A673 (cell line): ENCODE measurements around the gene S1PR4. TPM values are rescaled to one million over a fixed set of nuclear protein-coding genes. Genes with fewer than 3 reads are reported as not detected.

Experiments
- BruUV-seq: library from RNA; stranded (reverse); fragments of 400-500 nt; replicated peaks from 2 replicates; lab custom pipeline; 2021; lab: Mats Ljungman, UMichigan
- CTCF ChIA-PET: fragments of 300-600 bp; sonication (Branson Sonifier 250); formaldehyde crosslinking; loops from one replicate; lab custom pipeline; 2022; ENCODE audit warnings: antibody characterized with exemption; lab: Charles Lee
- POLR2A ChIA-PET: fragments of 300-600 bp; sonication (Branson Sonifier 250); formaldehyde crosslinking; loops from one replicate; lab custom pipeline; 2022; ENCODE audit warnings: antibody characterized with exemption; ENCODE audit not compliant: low non-redundant PET; lab: Charles Lee
- DNase-seq: peaks from one replicate; pipeline ENCODE4 v3.0.0-alpha.2; 2015; ENCODE audit warnings: low spot score
- H3K27ac ChIP-seq: fragments of 200-600 bp; sonication (generic); 2 replicates; pipeline ENCODE4 v1.5.1; 2016; ENCODE audit warnings: mixed run types, low read depth, mild to moderate bottlenecking, mixed read lengths, antibody characterized with exemption, low read length; ENCODE audit not compliant: poor library complexity, severe bottlenecking
- H3K27me3 ChIP-seq: fragments of 200-600 bp; sonication (generic); replicated peaks from 2 replicates; pipeline ENCODE4 v1.6.1; 2017; ENCODE audit warnings: mixed run types, low read depth, mild to moderate bottlenecking, mixed read lengths, antibody characterized with exemption, low read length; ENCODE audit not compliant: insufficient read depth, poor library complexity
- H3K36me3 ChIP-seq: fragments of 200-600 bp; sonication (generic); 2 replicates; pipeline ENCODE4 v1.6.1; 2016; ENCODE audit warnings: mixed run types, mild to moderate bottlenecking, mixed read lengths, antibody characterized with exemption, low read length; ENCODE audit not compliant: insufficient read depth, poor library complexity, severe bottlenecking
- H3K4me1 ChIP-seq: fragments of 200-600 bp; sonication (generic); 2 replicates; pipeline ENCODE4 v1.6.1; 2017; ENCODE audit warnings: mixed run types, mild to moderate bottlenecking, mixed read lengths, antibody characterized with exemption, low read length; ENCODE audit not compliant: insufficient read depth, poor library complexity, severe bottlenecking
- H3K4me3 ChIP-seq: fragments of 200-600 bp; sonication (generic); 2 replicates; pipeline ENCODE4 v1.5.1; 2016; ENCODE audit warnings: low read depth, mixed run types, mild to moderate bottlenecking, mixed read lengths, low read length; ENCODE audit not compliant: poor library complexity, severe bottlenecking
- H3K9me3 ChIP-seq: fragments of 200-600 bp; sonication (generic); 2 replicates; pipeline ENCODE4 v1.6.1; 2016; ENCODE audit warnings: mixed run types, low read depth, mild to moderate bottlenecking, mixed read lengths, antibody characterized with exemption, low read length; ENCODE audit not compliant: poor library complexity, severe bottlenecking
- EZH2 ChIP-seq: fragments of 200-600 bp; sonication (generic); IDR thresholded peaks from 2 replicates; pipeline ENCODE4 v1.6.1; 2017; ENCODE audit warnings: borderline replicate concordance, low read depth, mild to moderate bottlenecking, mixed read lengths, antibody characterized with exemption, low read length; ENCODE audit not compliant: poor library complexity, severe bottlenecking
- intact Hi-C: fragments of 100-400 bp; cut with micrococcal nuclease; formaldehyde crosslinking; loops from one replicate; pipeline ENCODE4 v1.10.0; 2022; ENCODE audit not compliant: unreplicated experiment
- total RNA-seq: library from RNA; stranded (reverse); gene quantifications from 2 replicates; pipeline ENCODE4 v1.2.3, GENCODE V29; 2021
- TF ChIP-seq, protein P1 (sequence below): fragments of 300-800, 200-600 bp; sonication (generic); conservative IDR thresholded peaks from 2 replicates; pipeline ENCODE4 v1.5.1; 2017; ENCODE audit warnings: low read depth, mild to moderate bottlenecking, antibody characterized with exemption, low read length, moderate library complexity, mixed read lengths

Gene S1PR4
- total RNA-seq, 1 experiment from 2014 or later = not detected

GRCh38 chr19:3193256-3194105, 14.9 kb downstream of the S1PR4 start:
- ChIA-PET CTCF (no interaction called here), POLR2A (no interaction called here)
- BruUV-seq = no TSS peak
- no peak overlapping the region for H3K4me3 ChIP-seq
- H3K4me1 ChIP-seq = no peaks in the 10 kb centered on the region
- no peaks in the 10 kb centered on the region for H3K27me3 ChIP-seq
- H3K9me3 ChIP-seq = no peaks in the 10 kb centered on the region
- TF ChIP-seq EZH2 = no peak
- TF ChIP-seq, protein P1, sequence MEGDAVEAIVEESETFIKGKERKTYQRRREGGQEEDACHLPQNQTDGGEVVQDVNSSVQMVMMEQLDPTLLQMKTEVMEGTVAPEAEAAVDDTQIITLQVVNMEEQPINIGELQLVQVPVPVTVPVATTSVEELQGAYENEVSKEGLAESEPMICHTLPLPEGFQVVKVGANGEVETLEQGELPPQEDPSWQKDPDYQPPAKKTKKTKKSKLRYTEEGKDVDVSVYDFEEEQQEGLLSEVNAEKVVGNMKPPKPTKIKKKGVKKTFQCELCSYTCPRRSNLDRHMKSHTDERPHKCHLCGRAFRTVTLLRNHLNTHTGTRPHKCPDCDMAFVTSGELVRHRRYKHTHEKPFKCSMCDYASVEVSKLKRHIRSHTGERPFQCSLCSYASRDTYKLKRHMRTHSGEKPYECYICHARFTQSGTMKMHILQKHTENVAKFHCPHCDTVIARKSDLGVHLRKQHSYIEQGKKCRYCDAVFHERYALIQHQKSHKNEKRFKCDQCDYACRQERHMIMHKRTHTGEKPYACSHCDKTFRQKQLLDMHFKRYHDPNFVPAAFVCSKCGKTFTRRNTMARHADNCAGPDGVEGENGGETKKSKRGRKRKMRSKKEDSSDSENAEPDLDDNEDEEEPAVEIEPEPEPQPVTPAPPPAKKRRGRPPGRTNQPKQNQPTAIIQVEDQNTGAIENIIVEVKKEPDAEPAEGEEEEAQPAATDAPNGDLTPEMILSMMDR = no peak
- no peak for DNase-seq
- peaks cover 17% of the 10 kb centered on the region for H3K36me3 ChIP-seq
- intact Hi-C loops = no loop called here
- no peak overlapping the region for H3K27ac ChIP-seq

DNA sequence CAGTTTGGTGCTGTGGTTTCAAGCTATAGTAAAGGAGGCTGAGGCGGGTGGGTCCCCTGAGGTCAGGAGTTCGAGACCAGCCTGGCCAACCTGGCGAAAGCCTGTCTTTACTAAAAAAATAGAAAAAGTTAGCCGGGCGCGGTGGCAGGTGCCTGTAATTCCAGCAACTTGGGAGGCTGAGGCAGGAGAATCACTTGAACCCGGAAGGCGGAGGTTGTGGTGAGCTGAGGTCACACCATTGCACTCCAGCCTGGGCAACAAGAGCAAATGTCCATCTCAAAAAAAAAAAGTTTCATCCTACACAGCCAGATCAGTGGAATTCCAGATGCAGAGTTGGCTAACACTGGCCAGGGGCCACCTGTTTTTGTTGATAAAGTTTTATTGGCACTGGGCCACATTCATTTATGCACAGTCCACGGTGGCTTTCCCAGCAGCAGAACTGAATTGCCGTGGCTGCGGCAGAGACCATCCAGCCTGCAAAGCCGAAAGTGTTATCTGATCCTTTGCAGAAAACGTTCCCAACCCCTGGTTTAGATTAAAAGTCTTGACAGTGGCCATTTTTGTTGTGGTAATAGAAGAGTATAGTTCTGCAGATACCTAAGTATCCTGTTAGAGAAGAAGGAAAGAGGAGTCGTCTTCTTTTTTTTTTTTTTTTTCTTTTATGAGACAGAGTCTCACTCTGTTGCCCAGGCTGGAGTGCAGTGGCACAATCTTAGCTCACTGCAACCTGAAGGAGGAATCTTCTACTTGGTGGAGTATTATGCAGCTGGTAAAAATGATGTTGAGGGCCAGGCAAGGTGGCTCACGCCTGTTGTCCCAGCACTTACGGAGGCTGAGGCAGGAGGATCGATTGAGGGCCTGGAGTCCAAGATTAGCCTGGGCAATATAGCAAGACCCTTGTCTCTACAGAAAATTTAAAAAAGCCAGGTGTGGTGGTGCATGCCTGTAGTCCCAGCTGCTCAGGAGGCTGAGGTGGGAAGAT, 15.8 kb downstream of the S1PR4 start:
- ChIA-PET CTCF (no interaction called here), POLR2A (no interaction called here)
- H3K36me3 ChIP-seq = peaks cover 11% of the 10 kb centered on the region
- DNase-seq = no peak
- no peaks in the 10 kb centered on the region for H3K4me1 ChIP-seq
- H3K9me3 ChIP-seq = no peaks in the 10 kb centered on the region
- no peaks in the 10 kb centered on the region for H3K27me3 ChIP-seq
- intact Hi-C loops = no loop called here
- no TSS peak for BruUV-seq
- TF ChIP-seq, protein P1 = no peak
- TF ChIP-seq EZH2 = no peak
- H3K4me3 ChIP-seq = no peak overlapping the region
- H3K27ac ChIP-seq = no peak overlapping the region

- ChIA-PET POLR2A (no interaction called here), CTCF (no interaction called here)
- Histone ChIP-seq H3K4me3 (no peak overlapping the region), H3K9me3 (no peaks in the 10 kb centered on the region), H3K4me1 (no peaks in the 10 kb centered on the region), H3K27me3 (no peaks in the 10 kb centered on the region), H3K27ac (no peak overlapping the region), H3K36me3 (peaks cover 11% of the 10 kb centered on the region)
- no TSS peak for BruUV-seq
- no peak for TF ChIP-seq EZH2
- TF ChIP-seq, protein P1 = no peak
- intact Hi-C loops = no loop called here
- DNase-seq = no peak
Observed at GRCh38 chr19:3196064-3196932, 17.7 kb downstream of the S1PR4 start.
